ENCODE measurements around the gene C20orf204.

C20orf204 gene

GRCh38 chr20:64041040-64041780 is 5.2 kb downstream of the C20orf204 start:
- no peak for DNase-seq (ENCODE audit: low spot score)
- TF ChIP-seq, protein P1, sequence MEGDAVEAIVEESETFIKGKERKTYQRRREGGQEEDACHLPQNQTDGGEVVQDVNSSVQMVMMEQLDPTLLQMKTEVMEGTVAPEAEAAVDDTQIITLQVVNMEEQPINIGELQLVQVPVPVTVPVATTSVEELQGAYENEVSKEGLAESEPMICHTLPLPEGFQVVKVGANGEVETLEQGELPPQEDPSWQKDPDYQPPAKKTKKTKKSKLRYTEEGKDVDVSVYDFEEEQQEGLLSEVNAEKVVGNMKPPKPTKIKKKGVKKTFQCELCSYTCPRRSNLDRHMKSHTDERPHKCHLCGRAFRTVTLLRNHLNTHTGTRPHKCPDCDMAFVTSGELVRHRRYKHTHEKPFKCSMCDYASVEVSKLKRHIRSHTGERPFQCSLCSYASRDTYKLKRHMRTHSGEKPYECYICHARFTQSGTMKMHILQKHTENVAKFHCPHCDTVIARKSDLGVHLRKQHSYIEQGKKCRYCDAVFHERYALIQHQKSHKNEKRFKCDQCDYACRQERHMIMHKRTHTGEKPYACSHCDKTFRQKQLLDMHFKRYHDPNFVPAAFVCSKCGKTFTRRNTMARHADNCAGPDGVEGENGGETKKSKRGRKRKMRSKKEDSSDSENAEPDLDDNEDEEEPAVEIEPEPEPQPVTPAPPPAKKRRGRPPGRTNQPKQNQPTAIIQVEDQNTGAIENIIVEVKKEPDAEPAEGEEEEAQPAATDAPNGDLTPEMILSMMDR (IDR thresholded peaks at IDR 0.05; ENCODE audit: extremely low read depth, missing control alignments) = no peak

DNA sequence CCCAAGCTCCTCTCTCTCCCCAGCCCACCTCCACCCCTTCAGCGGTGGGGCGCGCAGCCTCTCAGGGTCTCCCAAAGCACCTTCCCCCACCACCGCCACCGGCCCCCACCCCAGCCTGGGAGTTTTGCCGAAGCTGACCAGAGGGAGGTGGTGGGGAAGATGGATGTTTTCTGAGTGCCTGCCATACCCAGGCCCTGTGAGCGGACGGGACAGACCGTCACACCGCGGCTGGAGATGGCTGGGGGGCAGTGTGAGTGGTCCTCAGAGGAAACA is 5.7 kb downstream of the C20orf204 start:
- no peak for DNase-seq (ENCODE audit: low spot score)
- TF ChIP-seq, protein P1 (IDR thresholded peaks at IDR 0.05; ENCODE audit: extremely low read depth, missing control alignments) = no peak

DNA sequence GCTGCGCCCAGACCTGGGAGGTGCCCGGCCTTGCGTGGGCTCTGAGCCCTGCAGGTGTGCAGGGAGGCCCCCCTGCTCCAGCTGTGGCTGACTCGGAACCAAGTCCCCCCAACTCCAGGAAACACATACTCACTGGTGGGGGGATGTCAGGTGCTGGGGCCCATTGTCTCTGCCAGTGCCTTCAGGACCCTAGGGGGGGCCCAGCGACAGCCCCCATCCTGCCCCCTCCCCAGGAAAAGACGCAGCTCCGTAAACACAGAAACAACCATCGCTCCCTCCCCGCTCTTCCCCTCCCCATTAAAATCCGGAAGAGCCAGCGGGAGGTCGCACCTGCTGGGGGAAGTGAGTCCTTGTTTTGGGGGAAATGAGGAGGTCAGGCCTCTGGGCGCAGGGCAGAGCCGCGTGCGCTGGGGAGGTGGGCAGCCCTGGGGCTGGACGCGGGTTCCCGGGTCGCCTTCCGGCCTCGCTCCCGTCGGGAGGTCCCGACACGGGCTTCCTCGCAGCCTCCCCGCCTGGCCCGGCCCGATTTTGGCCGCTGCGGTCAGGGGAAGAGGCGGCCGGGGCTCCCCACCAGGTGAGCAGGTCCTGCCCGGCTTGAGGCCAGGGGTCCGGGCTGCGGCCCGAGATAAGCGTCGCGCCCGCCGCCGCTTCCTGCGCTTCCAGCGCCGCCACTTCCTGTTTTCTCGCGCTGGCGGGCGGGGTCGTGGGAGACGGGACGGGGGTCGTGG is 6.2 kb downstream of the C20orf204 start:
- TF ChIP-seq, protein P1 (IDR thresholded peaks at IDR 0.05; ENCODE audit: extremely low read depth, missing control alignments) = no peak
- no peak for DNase-seq (ENCODE audit: low spot score)

GRCh38 chr20:64043768-64044167 is 7.8 kb downstream of the C20orf204 start:
- no peak for DNase-seq (ENCODE audit: low spot score)

GRCh38 chr20:64044484-64045247 is 8.7 kb downstream of the C20orf204 start:
- DNase-seq (ENCODE audit: low spot score) = no peak
- TF ChIP-seq, protein P1 (IDR thresholded peaks at IDR 0.05; ENCODE audit: extremely low read depth, missing control alignments) = no peak

More at GRCh38 chr20:64043768-64044167, 7.8 kb downstream of the C20orf204 start:
- TF ChIP-seq, protein P1 (IDR thresholded peaks at IDR 0.05; ENCODE audit: extremely low read depth, missing control alignments) = no peak

GRCh38 chr20:64045346-64046011 is 9.5 kb downstream of the C20orf204 start:
- TF ChIP-seq, protein P1 (IDR thresholded peaks at IDR 0.05; ENCODE audit: extremely low read depth, missing control alignments) = no peak
- DNase-seq (ENCODE audit: low spot score) = no peak
